K562 (cell line): Measurements from ENCODE around the gene DOCK3. TPM values are rescaled to one million over a fixed set of nuclear protein-coding genes. Genes with fewer than 3 reads are reported as not detected.
"Not testable (repeated sequence)": the region's sequence is repeated elsewhere in the genome, so short reads cannot be mapped to it uniquely, and the experiment has no call there.

ENCODE experiments used
- ATAC-seq: fragments of 200-7000 bp; cut with Tn5 transposase; 3 replicates; pipeline ENCODE4 v1.9.1; 2020; ENCODE audit warnings: moderate library complexity
- BruUV-seq: library from RNA; stranded (reverse); fragments of 400-500 nt; replicated peaks from 2 replicates; lab custom pipeline; 2021; lab: Mats Ljungman, UMichigan
- CTCF ChIA-PET: fragments of 300-600 bp; formaldehyde crosslinking; extraction: SDS; loops from one replicate; lab custom pipeline; 2021; ENCODE audit warnings: low intra/inter-chr PET ratio; lab: Yijun Ruan, JAX
- POLR2A ChIA-PET: fragments of 300-600, 350-650 bp; sonication (Branson Sonifier 250); formaldehyde crosslinking; extraction: SDS; loops from one replicate; lab custom pipeline; 2021; ENCODE audit warnings: antibody characterized with exemption, inconsistent platforms; lab: Yijun Ruan, JAX
- DNase-seq, 4 experiments: peaks; one replicate each; pipeline versions ENCODE4 v3.0.0 to v3.0.0-alpha.2; 2011 to 2018; ENCODE audit warnings: low spot score in 3 of 4, mixed read lengths in 3 of 4; ENCODE audit errors: extremely low read depth in 1 of 4
- FAIRE-seq: peaks from 2 replicates; lab custom pipeline; 2011; peaks lifted over from hg19 to GRCh38; lab: Jason Lieb, UNC
- H2AFZ ChIP-seq: 2 replicates; pipeline ENCODE4 v1.6.0; 2011; ENCODE audit warnings: low read depth, low read length, control low read depth, inconsistent platforms
- H3K27ac ChIP-seq: fragments of 200-600 bp; 3 replicates; pipeline ENCODE4 v1.8.0; 2011; ENCODE audit warnings: low read depth, mild to moderate bottlenecking, control low read depth, inconsistent platforms, low read length, moderate library complexity, mixed read lengths; ENCODE audit errors: extremely low read depth
- H3K27me3 ChIP-seq, 2 experiments: fragments of 300-600 bp in 1 of 2; 2 replicates in 1 of 2; 3 replicates in 1 of 2; pipeline versions ENCODE4 v1.6.0 to v1.8.0; 2011; ENCODE audit warnings: inconsistent platforms in 2 of 2, low read length in 2 of 2, mild to moderate bottlenecking in 1 of 2, mixed read lengths in 1 of 2, moderate library complexity in 1 of 2; ENCODE audit not compliant: control insufficient read depth in 2 of 2, insufficient read depth in 2 of 2
- H3K36me3 ChIP-seq: fragments of 300-600 bp; 3 replicates; pipeline ENCODE4 v1.8.0; 2011; ENCODE audit warnings: mild to moderate bottlenecking, low read length, inconsistent platforms; ENCODE audit not compliant: control insufficient read depth, insufficient read depth
- H3K4me1 ChIP-seq, 2 experiments: fragments of 200-600 bp in 1 of 2; replicated peaks in 1 of 2; 2 replicates in 1 of 2; 3 replicates in 1 of 2; pipeline versions ENCODE4 v1.5.1 to v1.8.0; 2011; ENCODE audit warnings: inconsistent platforms in 2 of 2, low read length in 2 of 2, mild to moderate bottlenecking in 1 of 2, mixed read lengths in 1 of 2, moderate library complexity in 1 of 2; ENCODE audit not compliant: control insufficient read depth in 2 of 2, insufficient read depth in 2 of 2
- H3K4me2 ChIP-seq: 2 replicates; pipeline ENCODE4 v1.6.1; 2011; ENCODE audit warnings: low read length, control low read depth, inconsistent platforms, mixed read lengths; ENCODE audit not compliant: insufficient read depth
- H3K4me3 ChIP-seq: fragments of 200-600 bp; sonication (generic), shearing (Covaris generic); 2 replicates; pipeline ENCODE4 v1.5.1; 2016; ENCODE audit warnings: control low read depth, inconsistent platforms
- H3K79me2 ChIP-seq: fragments of 200-600 bp; 3 replicates; pipeline ENCODE4 v1.8.0; 2011; ENCODE audit warnings: low read length, inconsistent platforms; ENCODE audit not compliant: control insufficient read depth, insufficient read depth
- H3K9ac ChIP-seq, 2 experiments: 2 replicates each; pipeline versions ENCODE4 v1.6.0 to v1.6.1; 2011; ENCODE audit warnings: low read depth in 2 of 2, low read length in 2 of 2, control low read depth in 1 of 2, inconsistent platforms in 1 of 2, mild to moderate bottlenecking in 1 of 2, mixed read lengths in 1 of 2; ENCODE audit not compliant: insufficient read depth in 1 of 2
- H3K9me1 ChIP-seq: one replicate; pipeline ENCODE4 v1.6.0; 2011; ENCODE audit warnings: inconsistent platforms, mild to moderate bottlenecking, low read length, moderate library complexity; ENCODE audit not compliant: control insufficient read depth, insufficient read depth
- H3K9me3 ChIP-seq: replicated peaks from 2 replicates; pipeline ENCODE4 v1.5.1; 2011; ENCODE audit warnings: low read depth, low read length, inconsistent platforms; ENCODE audit not compliant: control insufficient read depth, insufficient read depth
- H4K20me1 ChIP-seq: replicated peaks from 2 replicates; pipeline ENCODE4 v1.6.1; 2011; ENCODE audit warnings: low read length, inconsistent platforms, mixed read lengths; ENCODE audit not compliant: control insufficient read depth, insufficient read depth
- CEBPG ChIP-seq, 3 experiments: fragments of 200-800 bp in 1 of 3; sonication (Bioruptor generic) in 1 of 3; sonication (generic) in 1 of 3; formaldehyde crosslinking in 1 of 3; IDR thresholded peaks in 2 of 3; conservative IDR thresholded peaks in 1 of 3; 2 replicates each; pipeline versions ENCODE4 v1.6.1 to v1.8.0; 2016 to 2022; ENCODE audit warnings: missing compliant biosample characterization in 2 of 3, missing genetic modification characterization in 2 of 3, mild to moderate bottlenecking in 1 of 3, missing genetic modification reagents in 1 of 3
- FOS ChIP-seq: IDR thresholded peaks from 3 replicates; pipeline ENCODE4 v1.6.1; 2011; ENCODE audit not compliant: insufficient read length; ENCODE audit errors: extremely low read depth
- HNRNPH1 ChIP-seq: fragments of 200-400 bp; formaldehyde crosslinking; optimal IDR thresholded peaks from 2 replicates; pipeline ENCODE3; 2017; ENCODE audit warnings: low read depth, mild to moderate bottlenecking, low read length, moderate library complexity
- HOXB6 ChIP-seq: fragments of 250-450 bp; sonication (Bioruptor Pico); IDR thresholded peaks from 2 replicates; pipeline ENCODE4 v1.5.1; 2022; ENCODE audit warnings: mild to moderate bottlenecking, borderline replicate concordance
- IFI16 ChIP-seq: fragments of 250-450 bp; sonication (Bioruptor Pico); IDR thresholded peaks from 2 replicates; pipeline ENCODE4 v2.1.2; 2022; ENCODE audit warnings: mild to moderate bottlenecking, inconsistent platforms
- KAT8 ChIP-seq: fragments of 450-650 bp; IDR thresholded peaks from 2 replicates; pipeline ENCODE4 v1.6.1; 2016; ENCODE audit warnings: low read depth, mild to moderate bottlenecking
- LCOR ChIP-seq: sonication (generic); formaldehyde crosslinking; IDR thresholded peaks from 2 replicates; pipeline ENCODE4 v1.8.0; 2022; ENCODE audit warnings: mild to moderate bottlenecking, missing genetic modification reagents
- SMARCB1 ChIP-seq: IDR thresholded peaks from 2 replicates; pipeline ENCODE4 v1.6.1; 2011; ENCODE audit warnings: improper control_type of control experiment, low read depth; ENCODE audit not compliant: insufficient read length
- YY1 ChIP-seq, 3 experiments: IDR thresholded peaks; 2 replicates each; pipeline ENCODE4 v1.6.1; 2011; ENCODE audit warnings: low read length in 2 of 3, mild to moderate bottlenecking in 2 of 3, moderate library complexity in 2 of 3, borderline replicate concordance in 1 of 3, control low read depth in 1 of 3, low read depth in 1 of 3; ENCODE audit not compliant: insufficient read depth in 3 of 3, insufficient replicate concordance in 2 of 3, control insufficient read depth in 1 of 3, insufficient read length in 1 of 3; ENCODE audit errors: extremely low read depth in 1 of 3
- ZBED1 ChIP-seq: IDR thresholded peaks from 2 replicates; pipeline ENCODE4 v1.6.1; 2014
- ZBTB1 ChIP-seq: sonication (generic); formaldehyde crosslinking; IDR thresholded peaks from 2 replicates; pipeline ENCODE4 v1.8.1; 2023; ENCODE audit warnings: missing genetic modification reagents, low read depth, mild to moderate bottlenecking, borderline replicate concordance
- ZC3H4 ChIP-seq: sonication (generic); formaldehyde crosslinking; IDR thresholded peaks from 2 replicates; pipeline ENCODE4 v1.9.0; 2021; ENCODE audit warnings: missing genetic modification reagents, borderline replicate concordance
- ZNF384 ChIP-seq: IDR thresholded peaks from 2 replicates; pipeline ENCODE4 v1.6.1; 2012; ENCODE audit warnings: low read depth, low read length, improper control_type of control experiment
- ZNF785 ChIP-seq: fragments of 250-450 bp; sonication (Bioruptor Pico); IDR thresholded peaks from 2 replicates; pipeline ENCODE4 v1.4.0; 2020; ENCODE audit warnings: mild to moderate bottlenecking
- WGBS: fragments of 100-300 bp; shearing (Covaris generic); methylation state at CpG from one replicate; pipeline ENCODE4 v1.1.6; 2016; ENCODE audit warnings: low coverage, mixed read lengths; ENCODE audit not compliant: insufficient coverage; ENCODE audit errors: missing lambda C conversion rate; 5-methylcytosine and 5-hydroxymethylcytosine counted together
- in situ Hi-C: fragments of 300-500 bp; cut with MboI; formaldehyde crosslinking; loops from 4 replicates; pipeline ENCODE4 v1.15.0; 2018; ENCODE audit warnings: inconsistent platforms, mixed read lengths
- intact Hi-C: fragments of 100-400 bp; cut with micrococcal nuclease; formaldehyde crosslinking; loops from 2 replicates; pipeline ENCODE4 v1.14.2; 2022
- polyA plus RNA-seq, 8 experiments: library from polyadenylated mRNA; depleted of rRNA in 4 of 8; stranded (reverse) in 5 of 8; unstranded in 3 of 8; fragments of >200 nt; fragmentation: Nextera tagmentation in 2 of 8; fragmentation: Illumina TruSeq in 1 of 8; extraction: Ambion mirVana in 2 of 8; extraction: Trizol in 1 of 8; gene quantifications; 2 replicates each; pipeline versions ENCODE4 v1.2.1 to v1.2.3, GENCODE V29; 2011 to 2014; ENCODE audit warnings: inconsistent platforms in 1 of 8, missing spikeins in 1 of 8
- total RNA-seq, 7 experiments: library from RNA; depleted of rRNA in 6 of 7; stranded (reverse); fragments of >200 nt in 6 of 7; fragmentation: Illumina TruSeq in 2 of 7; extraction: Trizol in 2 of 7; gene quantifications; 2 replicates each; pipeline versions ENCODE4 v1.2.1 to v1.2.3, GENCODE V29; 2011 to 2021; ENCODE audit warnings: low replicate concordance in 1 of 7

Gene DOCK3
- total and polyA plus RNA-seq, 9 of the 15 experiments (the other 6 are each of a cell fraction or from before 2014, with no cell fraction given), result under 0.01 to 0.03 (median 0.01) TPM; not detected in 4

GRCh38 chr3:51198477-51198876 is 523.8 kb downstream of the DOCK3 start:
- no peak overlapping the region for H3K4me3 ChIP-seq
- no peak for TF ChIP-seq ZC3H4
- no peak for TF ChIP-seq LCOR (CRISPR knock-in tag)
- no peak for TF ChIP-seq ZBTB1 (CRISPR knock-in tag)
- TF ChIP-seq CEBPG (CRISPR knock-in tag; IDR thresholded peaks at IDR 0.05), result no peak
- TF ChIP-seq CEBPG (tag; conservative IDR thresholded peaks at IDR 0.05 in 1 of 2, IDR thresholded peaks at IDR 0.05 in 1 of 2), result no peak
- no peak for TF ChIP-seq ZNF384
- TF ChIP-seq ZNF785, result no peak
- no peak for TF ChIP-seq YY1 (IDR thresholded peaks at IDR 0.05; ENCODE audit: borderline replicate concordance in 1 of 3, control insufficient read depth in 1 of 3, extremely low read depth in 1 of 3, insufficient read depth in 3 of 3, insufficient read length in 1 of 3, insufficient replicate concordance in 2 of 3, low read depth in 1 of 3, low read length in 2 of 3)
- TF ChIP-seq HNRNPH1, result no peak
- no peak for TF ChIP-seq FOS
- no peak for TF ChIP-seq IFI16 (CRISPR knock-in tag)
- TF ChIP-seq ZBED1, result no peak
- TF ChIP-seq SMARCB1, result no peak
- no peak for TF ChIP-seq HOXB6 (CRISPR knock-in tag)
- no peak for TF ChIP-seq KAT8
- TF ChIP-seq, all 486 proteins: peak for 0
- ChIA-PET POLR2A (no interaction called here), CTCF (no interaction called here)
- no peaks in the 10 kb centered on the region for H3K79me2 ChIP-seq
- DNase-seq, result no peak
- H3K4me1 ChIP-seq, result no peaks in the 10 kb centered on the region
- H3K9me3 ChIP-seq, result 0 out of 2 replicates have a peak, but pooled peaks cover 1% of the 10 kb centered on the region
- 3% methylated on average over 3 of the region's 3 CpGs for WGBS
- no peak overlapping the region for H3K27ac ChIP-seq
- intact Hi-C loops, result no loop called here
- no peaks in the 10 kb centered on the region for H3K36me3 ChIP-seq
- no peaks in the 10 kb centered on the region for H4K20me1 ChIP-seq
- BruUV-seq, result no TSS peak
- no peaks in the 10 kb centered on the region for H3K27me3 ChIP-seq
- FAIRE-seq, result no peak
- in situ Hi-C loops, result no loop called here
- H3K4me2 ChIP-seq, result no peak overlapping the region
- ATAC-seq, result no peak
- H2AFZ ChIP-seq, result no peak overlapping the region; the same call in 1 of the 2 replicates
- H3K9ac ChIP-seq, result no peak overlapping the region
- H3K9me1 ChIP-seq, result no peaks in the 10 kb centered on the region

- ATAC-seq, POLR2A ChIA-PET, H3K27me3 ChIP-seq, H3K27ac ChIP-seq, H3K4me3 ChIP-seq, DNase-seq, H3K36me3 ChIP-seq, FAIRE-seq, H4K20me1 ChIP-seq, BruUV-seq, H3K9me1 ChIP-seq, H3K4me2 ChIP-seq, in situ Hi-C loops, CTCF ChIA-PET, H3K4me1 ChIP-seq, intact Hi-C loops, H3K79me2 ChIP-seq, H3K9me3 ChIP-seq, H3K9ac ChIP-seq, H2AFZ ChIP-seq: not testable (repeated sequence)
- 5% methylated on average over 8 of the region's 13 CpGs for WGBS
Measured at GRCh38 chr3:51199296-51199695, 524.6 kb downstream of the DOCK3 start.
